Stimulated activated CD4-positive, alpha-beta T cell treated with anti-CD3 and anti-CD28 coated beads, Interleukin-1b, Interleukin-23, amount 100 ng/mL, for 1 hour (primary cell): ENCODE measurements around the gene DSG2.

Experiments used
- DNase-seq, 2 donors: peaks; one replicate each; pipeline ENCODE4 v3.0.0-alpha.2; 2020; ENCODE audit warnings: low read depth in 2 of 2

Gene DSG2

GRCh38 chr18:31590570-31590969 is 92.6 kb downstream of the DSG2 start:
- DNase-seq: no peak

GRCh38 chr18:31591113-31591512 is 93.1 kb downstream of the DSG2 start:
- no peak for DNase-seq

GRCh38 chr18:31591628-31592027 is 93.7 kb downstream of the DSG2 start, which contains the start of gene TTR:
Gene TTR, plus strand, starts transcription at chr18:31591877. Its CDS starts 26 bp downstream, at chr18:31591903.
- no peak for DNase-seq

GRCh38 chr18:31592506-31593157 is 94.7 kb downstream of the DSG2 start:
- DNase-seq: no peak

GRCh38 chr18:31595121-31595771 is 97.3 kb downstream of the DSG2 start:
- DNase-seq: no peak

GRCh38 chr18:31596081-31596872 is 98.3 kb downstream of the DSG2 start:
- DNase-seq: no peak

GRCh38 chr18:31598021-31598805 is 100.2 kb downstream of the DSG2 start:
- DNase-seq: no peak
